GM15510 (cell line): ENCODE data around the gene WDFY2.

ENCODE experiments used
- POLR2A ChIP-seq: IDR thresholded peaks from 3 replicates; pipeline ENCODE4 v1.6.1; 2011; ENCODE audit warnings: borderline replicate concordance; ENCODE audit not compliant: insufficient read length; ENCODE audit errors: extremely low read depth

WDFY2 gene

GRCh38 chr13:51630288-51630615 lies 46.0 kb downstream of the WDFY2 start:
- no peak for TF ChIP-seq POLR2A

DNA sequence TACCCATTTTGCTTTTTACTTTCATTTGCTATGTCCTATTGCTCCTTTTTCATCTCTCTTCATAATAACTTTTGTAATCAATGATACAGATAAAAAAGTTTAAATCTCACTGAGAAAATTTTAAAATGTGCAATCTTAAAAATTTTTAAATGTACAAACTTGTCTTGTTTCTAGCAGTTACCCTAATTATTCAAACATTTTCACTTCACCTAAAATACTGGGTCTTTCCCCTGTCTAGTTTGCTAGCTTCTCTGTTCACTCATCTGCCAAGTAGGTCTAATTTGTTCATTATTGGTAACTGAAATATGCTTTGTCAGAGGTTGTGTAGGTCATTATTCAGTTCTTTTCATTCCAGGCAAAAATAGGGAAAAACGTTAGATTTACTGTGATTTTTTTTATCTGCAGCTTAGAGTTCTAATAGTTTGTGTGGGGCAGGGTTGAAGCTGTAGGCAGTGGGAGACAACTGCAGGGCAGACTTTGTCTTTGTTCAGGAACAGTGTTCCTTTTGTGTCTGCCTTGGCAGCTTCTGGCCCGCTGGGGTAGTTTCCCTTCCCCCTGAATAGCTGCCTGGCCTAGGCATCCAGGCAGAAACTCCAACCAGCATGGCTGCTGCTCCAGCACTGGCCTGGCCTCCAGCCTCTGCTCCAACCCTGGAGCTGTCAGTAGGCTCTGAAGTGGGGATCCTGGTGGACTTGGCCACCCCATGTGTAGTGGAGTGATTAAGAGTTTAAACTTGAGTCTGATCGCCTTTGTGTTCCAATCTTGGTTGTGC lies 48.5 kb downstream of the WDFY2 start:
- no peak for TF ChIP-seq POLR2A

DNA sequence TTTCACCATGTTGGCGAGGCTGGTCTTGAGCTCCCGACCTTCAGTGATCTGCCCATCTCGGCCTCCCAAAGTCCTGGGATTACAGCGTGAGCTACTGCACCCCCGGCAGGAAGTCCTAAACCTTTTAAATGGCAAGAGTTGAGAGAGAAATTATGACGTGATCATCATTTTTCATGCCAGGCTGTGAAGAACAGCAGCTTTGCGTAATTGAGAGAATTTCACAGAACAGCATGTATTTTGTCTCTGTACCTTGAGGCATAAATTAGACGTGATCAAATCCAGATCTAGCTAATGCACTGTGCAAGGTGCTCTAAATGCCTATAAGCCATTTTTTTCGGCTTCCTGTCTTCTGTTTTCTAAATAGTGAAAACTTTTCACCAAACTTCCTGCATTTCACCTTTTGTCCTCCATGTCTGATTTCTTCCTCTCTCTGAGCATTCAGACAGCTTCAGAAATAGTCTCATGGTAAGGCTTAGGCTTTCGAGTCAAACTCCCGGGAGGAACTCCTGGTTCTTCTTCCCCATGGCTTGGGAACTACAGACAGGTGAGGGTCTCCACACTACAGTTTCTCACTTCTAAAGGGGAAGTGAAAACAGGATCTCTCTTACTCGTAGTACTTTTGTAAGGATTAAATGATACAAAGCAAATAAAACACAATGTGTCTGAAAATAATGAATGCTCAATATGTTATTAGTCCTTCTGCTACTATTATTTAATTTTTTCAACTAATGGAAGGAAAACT lies 51.0 kb downstream of the WDFY2 start:
- no peak for TF ChIP-seq POLR2A

GRCh38 chr13:51636349-51636890 lies 52.2 kb downstream of the WDFY2 start:
- no peak for TF ChIP-seq POLR2A

GRCh38 chr13:51637852-51638215 lies 53.6 kb downstream of the WDFY2 start:
- TF ChIP-seq POLR2A = no peak

- TF ChIP-seq POLR2A = no peak
Observed at GRCh38 chr13:51638216-51638871, 54.1 kb downstream of the WDFY2 start.

DNA sequence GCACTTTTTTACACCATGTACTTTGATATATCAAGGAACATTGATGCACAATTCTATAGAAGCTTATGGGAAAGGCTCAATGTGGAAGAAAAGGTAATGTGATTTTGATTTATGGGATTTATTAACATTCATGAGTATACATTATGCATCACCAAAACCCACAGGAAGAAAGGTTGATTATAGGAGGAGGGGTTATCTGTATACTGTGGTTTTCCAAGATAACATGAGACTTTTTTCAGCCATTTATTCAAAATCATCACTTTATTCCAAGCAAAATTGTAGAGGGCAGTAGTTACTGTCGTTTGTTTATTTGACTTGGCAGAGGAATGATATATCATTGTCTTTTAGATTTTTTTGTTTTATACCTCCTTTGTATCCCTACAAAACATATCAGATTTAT lies 54.9 kb downstream of the WDFY2 start:
- no peak for TF ChIP-seq POLR2A

DNA sequence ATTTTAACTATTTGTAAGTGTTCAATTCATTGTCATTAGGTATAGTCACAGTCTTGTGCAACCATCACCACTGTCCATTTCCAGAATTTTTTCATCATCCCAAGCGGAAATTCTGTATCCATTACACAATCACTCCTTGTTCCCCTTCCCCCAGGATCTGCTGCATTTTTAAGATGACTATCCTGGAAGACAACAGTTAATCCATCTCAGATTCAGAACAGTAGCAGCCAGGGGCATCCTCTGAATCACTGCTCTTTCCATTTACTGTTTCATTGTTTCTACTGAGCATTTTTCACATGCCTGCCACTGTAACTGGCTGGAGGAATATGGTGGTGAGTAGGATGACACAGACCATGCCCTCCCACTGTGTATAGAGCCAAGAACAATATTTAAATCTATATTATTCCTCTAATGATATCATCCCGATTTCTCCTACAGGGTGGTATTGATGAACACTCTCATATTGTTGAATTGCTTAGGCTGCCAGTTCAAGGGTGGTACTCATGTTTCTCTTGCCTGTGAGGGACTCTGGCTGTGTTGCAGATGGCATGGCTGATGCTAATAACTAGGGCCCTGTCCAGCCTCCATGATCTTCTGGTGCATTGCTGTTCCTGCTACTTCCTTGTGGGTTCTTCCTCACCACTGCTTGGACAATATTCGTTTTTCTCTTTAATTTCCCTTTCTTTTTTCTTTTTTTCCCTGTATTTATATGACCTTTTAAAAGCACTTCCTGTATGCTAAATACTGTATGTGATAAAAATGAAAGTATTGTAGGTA lies 59.0 kb downstream of the WDFY2 start:
- TF ChIP-seq POLR2A = no peak

DNA sequence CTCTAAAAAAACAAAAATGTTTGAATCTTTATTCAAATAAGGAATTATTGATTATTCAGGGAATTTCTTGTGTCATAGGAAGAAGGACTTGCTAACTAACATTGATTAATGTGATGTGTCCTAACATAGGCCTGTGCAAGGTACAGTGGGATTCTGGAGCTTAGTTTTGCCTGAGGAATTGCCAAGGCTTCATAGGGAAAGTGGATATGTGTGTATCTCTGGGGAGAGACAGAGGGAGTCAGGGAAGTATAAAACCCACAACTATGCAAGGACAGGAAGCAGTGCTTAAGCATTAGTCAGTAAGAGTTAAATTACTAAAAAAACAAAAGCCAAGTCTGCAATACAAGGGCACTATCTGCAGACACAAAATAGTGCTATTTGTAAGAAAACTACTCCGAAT lies 59.6 kb downstream of the WDFY2 start:
- TF ChIP-seq POLR2A = no peak

- no peak for TF ChIP-seq POLR2A
Observed at GRCh38 chr13:51644654-51645053, 60.4 kb downstream of the WDFY2 start.

GRCh38 chr13:51645154-51645650 lies 60.9 kb downstream of the WDFY2 start:
- no peak for TF ChIP-seq POLR2A

- TF ChIP-seq POLR2A = no peak
Observed at GRCh38 chr13:51645761-51646670, 61.8 kb downstream of the WDFY2 start.

DNA sequence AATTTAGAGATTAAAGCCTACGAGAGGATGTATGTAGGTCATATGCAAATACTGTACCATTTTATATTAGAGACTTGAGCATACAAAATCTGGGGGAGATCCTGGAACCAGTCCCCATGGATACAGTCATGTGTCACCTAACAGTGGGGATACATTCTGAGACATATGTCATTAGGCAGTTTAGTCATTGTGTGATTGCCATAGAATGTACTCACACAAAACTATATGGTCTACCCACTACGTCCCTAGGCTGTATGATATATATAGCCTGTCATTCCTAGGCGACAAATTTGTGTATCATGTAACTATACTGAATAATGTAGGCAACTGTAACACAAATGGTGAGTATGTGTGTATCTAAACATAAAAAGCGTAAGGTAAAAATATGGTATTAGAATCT lies 62.8 kb downstream of the WDFY2 start:
- TF ChIP-seq POLR2A = no peak
